ENCODE data around the gene TLE5. TPM values are rescaled to one million over a fixed set of nuclear protein-coding genes. Genes with fewer than 3 reads are reported as not detected.

Gene TLE5
- total RNA-seq, 1 experiment from 2014 or later: 360 TPM

DNA sequence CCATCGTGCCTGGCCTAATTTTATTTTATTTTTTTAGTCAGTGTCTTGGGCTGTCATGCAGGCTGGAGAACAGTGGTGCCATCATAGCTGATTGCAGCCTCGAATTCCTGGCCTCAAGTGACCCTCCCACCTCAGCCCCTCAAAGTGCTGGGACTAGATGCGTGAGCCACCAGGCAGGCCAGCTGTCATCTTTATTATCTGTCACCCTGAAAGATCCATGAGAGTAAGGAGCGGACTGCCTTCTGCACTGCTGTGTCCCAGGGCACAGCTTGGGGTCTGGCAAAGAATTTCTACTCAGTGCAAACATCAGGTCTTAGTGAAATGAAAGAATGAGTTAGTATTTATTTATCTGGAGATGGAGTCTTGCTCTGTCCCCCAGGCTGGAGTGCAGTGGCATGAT lies 9.5 kb upstream of the TLE5 start:
- BruUV-seq (replicated peaks): no TSS peak
- DNase-seq (ENCODE audit: low spot score): no peak
- Histone ChIP-seq H3K36me3 (ENCODE audit: insufficient read depth, low read length, poor library complexity, severe bottlenecking) (no peaks in the 10 kb centered on the region), H3K27me3 (replicated peaks; ENCODE audit: insufficient read depth, low read depth, low read length, poor library complexity) (no peaks in the 10 kb centered on the region), H3K4me1 (ENCODE audit: insufficient read depth, low read length, poor library complexity, severe bottlenecking) (peaks cover 11% of the 10 kb centered on the region), H3K9me3 (ENCODE audit: low read depth, low read length, poor library complexity, severe bottlenecking) (no peaks in the 10 kb centered on the region), H3K4me3 (ENCODE audit: low read depth, low read length, poor library complexity, severe bottlenecking) (no peak overlapping the region), H3K27ac (ENCODE audit: low read depth, low read length, poor library complexity, severe bottlenecking) (no peak overlapping the region)
- intact Hi-C loops (cut with micrococcal nuclease; ENCODE audit: unreplicated experiment): no loop called here
- POLR2A ChIA-PET (ENCODE audit: low non-redundant PET): no interaction called here
- CTCF ChIA-PET: no interaction called here
- no peak for TF ChIP-seq EZH2 (IDR thresholded peaks at IDR 0.05; ENCODE audit: borderline replicate concordance, low read depth, low read length, poor library complexity, severe bottlenecking)
- TF ChIP-seq, protein P1, sequence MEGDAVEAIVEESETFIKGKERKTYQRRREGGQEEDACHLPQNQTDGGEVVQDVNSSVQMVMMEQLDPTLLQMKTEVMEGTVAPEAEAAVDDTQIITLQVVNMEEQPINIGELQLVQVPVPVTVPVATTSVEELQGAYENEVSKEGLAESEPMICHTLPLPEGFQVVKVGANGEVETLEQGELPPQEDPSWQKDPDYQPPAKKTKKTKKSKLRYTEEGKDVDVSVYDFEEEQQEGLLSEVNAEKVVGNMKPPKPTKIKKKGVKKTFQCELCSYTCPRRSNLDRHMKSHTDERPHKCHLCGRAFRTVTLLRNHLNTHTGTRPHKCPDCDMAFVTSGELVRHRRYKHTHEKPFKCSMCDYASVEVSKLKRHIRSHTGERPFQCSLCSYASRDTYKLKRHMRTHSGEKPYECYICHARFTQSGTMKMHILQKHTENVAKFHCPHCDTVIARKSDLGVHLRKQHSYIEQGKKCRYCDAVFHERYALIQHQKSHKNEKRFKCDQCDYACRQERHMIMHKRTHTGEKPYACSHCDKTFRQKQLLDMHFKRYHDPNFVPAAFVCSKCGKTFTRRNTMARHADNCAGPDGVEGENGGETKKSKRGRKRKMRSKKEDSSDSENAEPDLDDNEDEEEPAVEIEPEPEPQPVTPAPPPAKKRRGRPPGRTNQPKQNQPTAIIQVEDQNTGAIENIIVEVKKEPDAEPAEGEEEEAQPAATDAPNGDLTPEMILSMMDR (conservative IDR thresholded peaks at IDR 0.05; ENCODE audit: low read depth, low read length): no peak

- no TSS peak for BruUV-seq (replicated peaks)
- H3K36me3 ChIP-seq (ENCODE audit: insufficient read depth, low read length, poor library complexity, severe bottlenecking): no peaks in the 10 kb centered on the region
- ChIA-PET CTCF (no interaction called here), POLR2A (ENCODE audit: low non-redundant PET) (interaction anchor here (0.6 kb wide), 1 partner anchor 144 kb away, joined by 6 read pairs; no protein-coding TSS in a partner anchor)
- no peaks in the 10 kb centered on the region for H3K27me3 ChIP-seq (replicated peaks; ENCODE audit: insufficient read depth, low read depth, low read length, poor library complexity)
- DNase-seq (ENCODE audit: low spot score): no peak
- no peak overlapping the region for H3K27ac ChIP-seq (ENCODE audit: low read depth, low read length, poor library complexity, severe bottlenecking)
- H3K4me3 ChIP-seq (ENCODE audit: low read depth, low read length, poor library complexity, severe bottlenecking): no peak overlapping the region
- no peak for TF ChIP-seq EZH2 (IDR thresholded peaks at IDR 0.05; ENCODE audit: borderline replicate concordance, low read depth, low read length, poor library complexity, severe bottlenecking)
- TF ChIP-seq, protein P1 (conservative IDR thresholded peaks at IDR 0.05; ENCODE audit: low read depth, low read length): no peak
- H3K4me1 ChIP-seq (ENCODE audit: insufficient read depth, low read length, poor library complexity, severe bottlenecking): no peaks in the 10 kb centered on the region
- H3K9me3 ChIP-seq (ENCODE audit: low read depth, low read length, poor library complexity, severe bottlenecking): no peaks in the 10 kb centered on the region
- intact Hi-C loops (cut with micrococcal nuclease; ENCODE audit: unreplicated experiment): no loop called here
Observed at GRCh38 chr19:3068071-3068470, 5.8 kb upstream of the TLE5 start.

GRCh38 chr19:3067563-3067962 lies 5.3 kb upstream of the TLE5 start:
- ChIA-PET POLR2A (ENCODE audit: low non-redundant PET) (interaction anchor here (0.6 kb wide), 1 partner anchor 143 kb away, joined by 6 read pairs; no protein-coding TSS in a partner anchor), CTCF (no interaction called here)
- H3K27ac ChIP-seq (ENCODE audit: low read depth, low read length, poor library complexity, severe bottlenecking): no peak overlapping the region
- no peaks in the 10 kb centered on the region for H3K27me3 ChIP-seq (replicated peaks; ENCODE audit: insufficient read depth, low read depth, low read length, poor library complexity)
- intact Hi-C loops (cut with micrococcal nuclease; ENCODE audit: unreplicated experiment): no loop called here
- no TSS peak for BruUV-seq (replicated peaks)
- H3K4me1 ChIP-seq (ENCODE audit: insufficient read depth, low read length, poor library complexity, severe bottlenecking): no peaks in the 10 kb centered on the region
- H3K4me3 ChIP-seq (ENCODE audit: low read depth, low read length, poor library complexity, severe bottlenecking): no peak overlapping the region
- no peaks in the 10 kb centered on the region for H3K9me3 ChIP-seq (ENCODE audit: low read depth, low read length, poor library complexity, severe bottlenecking)
- TF ChIP-seq, protein P1 (conservative IDR thresholded peaks at IDR 0.05; ENCODE audit: low read depth, low read length): no peak
- no peak for TF ChIP-seq EZH2 (IDR thresholded peaks at IDR 0.05; ENCODE audit: borderline replicate concordance, low read depth, low read length, poor library complexity, severe bottlenecking)
- DNase-seq (ENCODE audit: low spot score): no peak
- H3K36me3 ChIP-seq (ENCODE audit: insufficient read depth, low read length, poor library complexity, severe bottlenecking): no peaks in the 10 kb centered on the region

All from A673 (cell line).